HG02884 (cell line): ENCODE data around the gene RB1.

Experiments used
- ATAC-seq: cut with Tn5 transposase; IDR thresholded peaks from one replicate; pipeline ENCODE4 v1.9.1; 2021; ENCODE audit warnings: mild to moderate bottlenecking, moderate library complexity; ENCODE audit not compliant: unreplicated experiment

The RB1 gene

DNA sequence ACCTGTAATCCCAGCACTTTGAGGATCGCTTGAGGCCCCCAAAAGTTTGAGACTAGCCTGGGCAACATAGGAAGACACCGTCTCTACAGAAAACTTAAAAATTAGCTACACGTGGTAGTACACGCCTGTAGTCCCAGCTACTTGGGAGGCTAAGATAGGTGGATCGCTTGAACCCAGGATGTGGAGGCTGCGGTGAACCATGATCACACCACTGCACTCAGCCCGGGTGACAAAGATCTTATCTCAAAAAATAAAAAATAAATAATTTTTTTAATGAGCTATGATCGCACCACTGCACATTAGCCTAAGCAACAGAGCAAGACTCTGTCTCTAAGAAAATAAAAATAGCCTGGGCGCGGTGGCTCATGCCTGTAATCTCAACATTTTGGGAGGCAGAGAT is 222.7 kb downstream of the RB1 start:
- no peak for ATAC-seq

DNA sequence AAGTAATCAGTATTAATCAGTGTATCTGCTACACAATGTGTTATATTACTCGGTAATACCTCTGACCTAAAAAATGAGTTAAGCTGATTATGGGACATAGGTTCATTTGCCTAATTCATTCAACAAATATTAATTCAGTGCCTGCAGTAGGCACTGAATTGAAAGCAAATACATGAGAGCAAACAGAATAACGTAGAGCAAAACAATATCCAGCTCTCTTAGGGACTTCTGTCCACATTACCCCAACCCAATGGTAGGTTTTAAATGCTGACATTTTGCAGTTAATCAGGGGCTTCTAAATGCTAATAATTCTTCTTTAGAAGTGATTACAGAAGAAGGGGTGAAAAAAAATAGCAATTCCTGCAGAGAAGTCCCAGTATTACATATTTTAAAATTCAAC is 224.4 kb downstream of the RB1 start:
- no peak for ATAC-seq

DNA sequence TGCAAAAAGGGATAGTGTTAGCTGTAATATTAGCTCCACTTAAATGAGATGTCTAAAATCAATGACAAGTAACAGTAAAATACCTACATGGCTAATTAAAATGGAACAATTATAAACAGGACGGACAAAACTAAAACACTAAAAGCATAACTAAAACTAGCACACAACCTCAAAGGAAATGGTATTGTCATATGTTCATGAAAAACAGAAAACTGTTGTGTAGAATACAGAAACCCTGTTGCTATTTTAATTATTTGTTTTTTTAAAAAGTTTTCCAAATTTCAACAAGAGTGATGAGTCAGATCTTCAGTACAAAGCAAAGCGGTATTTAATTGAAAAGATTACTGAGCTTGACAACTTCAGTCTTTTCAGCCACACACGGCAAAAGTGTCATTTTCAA is 225.2 kb downstream of the RB1 start:
- ATAC-seq: no peak

DNA sequence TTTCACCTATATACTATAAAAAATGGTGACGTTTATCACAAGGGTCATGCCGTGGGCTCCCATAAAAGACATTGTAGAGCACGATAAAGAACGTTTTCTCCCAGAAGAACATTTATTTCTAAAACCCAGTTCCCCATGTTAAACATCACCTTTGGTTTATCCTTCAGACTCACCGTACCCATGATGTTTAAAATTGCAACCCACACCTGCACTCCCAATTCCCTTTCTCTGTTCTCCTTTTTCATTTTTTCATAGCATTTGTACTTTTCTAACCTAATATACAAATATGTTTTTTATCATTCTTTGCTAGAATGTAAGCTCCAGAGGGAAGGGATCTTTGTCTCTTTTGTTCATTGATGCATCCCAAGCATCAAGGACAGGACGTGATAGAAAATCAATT is 227.3 kb downstream of the RB1 start:
- ATAC-seq: no peak
